GOT3 (cell line): ENCODE data around the gene ZSCAN31.

ENCODE experiments used
- DNase-seq: peaks from one replicate; lab custom pipeline; 2025; ENCODE audit warnings: mixed read lengths; lab: John Stamatoyannopoulos, UW

Gene ZSCAN31

DNA sequence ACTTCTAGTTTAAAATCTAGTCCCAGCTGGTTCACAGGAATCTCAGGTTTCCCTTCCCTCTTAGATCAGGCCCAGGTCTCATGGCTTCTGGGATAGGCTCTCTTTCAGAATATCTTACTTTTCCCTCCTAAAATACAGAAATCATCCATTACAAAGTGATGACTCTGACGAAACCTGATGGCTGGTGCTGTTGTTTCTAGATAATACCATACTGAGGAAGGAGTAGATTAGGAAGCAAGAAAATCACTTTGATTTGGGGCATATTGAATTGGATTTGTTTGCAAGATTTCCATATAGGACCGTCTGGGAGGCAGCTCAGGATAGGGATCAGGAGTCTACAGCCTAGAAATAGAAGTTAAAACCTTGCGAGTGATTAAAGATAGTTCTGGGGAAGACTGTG lies 17.4 kb upstream of the ZSCAN31 start:
- no peak for DNase-seq

DNA sequence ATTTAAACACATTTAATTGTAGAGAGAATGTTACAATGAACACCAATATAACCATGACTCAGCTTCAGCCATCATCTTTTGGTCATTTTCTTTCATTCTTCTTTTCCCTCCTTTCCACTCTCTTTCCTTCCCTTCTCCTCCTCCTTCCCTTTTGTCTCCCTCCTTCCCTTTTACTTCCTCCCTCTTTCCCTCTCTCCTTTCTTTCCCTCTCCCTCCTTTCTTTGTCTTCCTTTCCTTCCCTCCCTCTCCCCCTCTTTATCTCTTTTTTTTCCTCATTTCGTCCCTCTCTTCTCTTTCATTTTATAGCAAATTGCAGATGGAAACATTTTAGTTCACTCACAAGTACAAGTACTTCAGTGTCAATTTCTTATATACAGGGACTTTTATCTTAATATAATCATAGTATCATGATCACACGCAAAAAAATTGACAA lies 15.6 kb upstream of the ZSCAN31 start:
- DNase-seq, result no peak

DNA sequence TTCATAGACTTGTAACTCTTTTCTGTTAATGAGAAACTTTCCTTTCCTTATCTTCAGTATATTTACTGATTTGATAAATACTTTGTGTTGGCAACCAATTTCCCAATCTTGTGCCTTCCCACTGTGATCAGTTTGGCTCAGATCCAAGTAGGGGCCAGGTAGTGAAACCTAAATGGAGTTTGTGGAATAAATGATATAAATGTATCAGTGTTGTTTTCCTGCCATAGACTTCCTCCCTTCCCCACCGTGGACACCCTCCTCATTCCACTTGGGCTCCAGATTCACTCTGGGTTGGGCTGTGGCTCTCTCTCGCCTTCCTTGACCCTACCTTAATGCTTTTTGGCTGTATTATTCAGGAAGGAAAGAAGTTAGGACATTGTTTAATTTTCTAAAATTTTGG lies 15.1 kb upstream of the ZSCAN31 start:
- no peak for DNase-seq

DNA sequence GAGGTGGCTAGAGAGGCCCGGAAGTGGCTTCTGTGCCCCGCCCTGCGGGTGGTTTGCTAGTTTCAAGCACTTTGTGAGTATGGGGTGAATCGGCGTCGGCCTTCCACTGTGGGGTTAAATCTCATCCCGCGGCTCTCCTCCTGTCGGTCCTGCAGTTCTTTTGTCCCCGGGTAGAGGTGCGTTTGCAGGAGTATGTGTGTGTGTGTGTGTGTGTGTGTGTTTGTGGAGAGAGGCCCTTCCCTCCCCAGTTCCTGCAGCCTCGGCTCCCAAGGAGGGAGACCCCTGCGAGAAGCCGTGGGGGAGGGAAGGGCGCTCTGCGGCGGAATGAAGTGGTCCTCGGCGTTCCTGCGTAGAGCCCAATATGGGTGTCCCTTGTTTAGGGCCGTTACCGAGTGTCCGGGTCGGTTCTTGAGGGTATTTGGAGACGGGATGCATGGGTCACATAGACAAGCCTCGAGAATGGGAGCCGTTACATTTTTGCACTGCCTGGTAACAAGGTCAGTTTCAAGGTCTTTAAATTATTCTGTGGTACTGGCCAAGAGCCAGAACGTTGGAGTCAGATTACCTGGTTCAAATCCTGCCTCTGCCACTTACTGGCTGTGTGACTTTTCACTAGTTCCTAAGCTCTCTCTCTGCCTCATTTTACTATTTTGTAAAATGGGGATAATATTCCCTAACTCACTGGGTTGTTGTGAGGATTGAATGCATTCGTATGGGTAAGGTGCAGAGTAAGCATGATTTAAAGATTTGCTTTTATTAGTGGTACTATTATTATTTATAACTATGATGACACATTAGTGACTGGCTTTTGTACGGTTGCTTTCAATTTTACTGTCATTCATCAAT lies 14.2 kb upstream of the ZSCAN31 start, which contains the start of gene ZKSCAN3:
ZKSCAN3 (plus strand) TSS at position 56 of the 846 bp plus-strand sequence. CDS start 9,640 bp downstream, outside the sequence.
- DNase-seq, result peak; percentile 49

DNA sequence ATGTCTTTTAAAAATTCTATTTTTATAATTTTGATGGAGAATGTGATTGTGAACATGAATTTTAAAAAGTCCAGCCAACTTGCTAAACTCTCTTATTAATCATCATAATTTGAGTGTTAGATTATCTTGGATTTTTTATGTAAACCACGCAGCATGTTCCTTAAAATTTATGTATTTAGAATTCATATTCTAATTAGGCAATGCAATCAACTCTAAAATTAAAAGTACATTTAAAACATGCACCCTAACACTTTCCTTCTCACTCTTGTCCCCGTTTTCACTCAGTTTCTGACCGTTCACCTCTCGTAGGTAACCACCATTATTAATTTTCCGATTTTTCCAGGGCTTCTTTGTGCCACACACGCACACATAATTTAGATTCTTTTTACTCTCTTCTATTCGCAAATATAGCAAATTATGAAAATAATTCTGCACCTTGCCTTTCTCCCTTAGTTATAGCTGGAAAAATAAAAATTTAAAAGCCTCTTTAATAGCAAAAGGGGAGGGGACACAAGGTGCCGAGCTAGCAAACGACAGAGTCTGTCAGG lies 13.5 kb upstream of the ZSCAN31 start:
- DNase-seq, result no peak

DNA sequence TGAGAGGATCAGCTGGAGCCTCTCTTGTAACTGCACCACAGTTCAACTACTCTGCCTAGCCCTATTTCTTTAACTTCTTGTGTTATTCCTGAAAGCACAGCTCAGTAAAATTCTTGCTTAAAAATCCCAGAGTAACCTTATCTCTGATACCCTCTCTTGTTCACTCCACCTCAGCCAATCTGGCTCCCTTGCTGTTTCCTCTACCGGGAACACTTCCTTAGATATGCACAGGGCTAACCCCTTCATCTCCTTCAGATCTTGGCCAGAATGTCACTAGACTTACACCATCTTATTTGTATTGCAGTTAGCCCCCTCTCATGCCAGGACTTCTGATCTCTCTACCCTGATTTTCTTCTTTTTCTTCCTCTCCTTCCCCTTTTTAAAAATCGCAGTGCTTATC lies 11.2 kb upstream of the ZSCAN31 start:
- no peak for DNase-seq

DNA sequence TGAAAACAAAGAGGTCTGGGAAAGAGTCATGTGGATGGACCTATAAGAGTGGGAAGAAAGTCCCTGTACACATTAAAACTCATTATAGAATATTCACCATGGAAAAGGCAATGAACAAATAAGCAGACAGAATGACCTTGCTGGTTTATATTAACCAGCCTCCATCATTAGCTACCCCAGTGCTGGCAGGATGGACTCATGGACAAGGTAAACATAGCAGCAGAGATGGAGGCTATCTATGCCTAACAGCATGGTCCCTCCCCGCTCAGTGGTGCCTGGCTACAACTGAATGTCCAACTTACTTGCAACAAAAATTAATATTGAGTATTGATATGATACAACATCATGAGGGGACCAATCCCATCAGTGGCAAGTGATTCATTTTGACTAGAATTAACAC lies 9.3 kb upstream of the ZSCAN31 start:
- no peak for DNase-seq

DNA sequence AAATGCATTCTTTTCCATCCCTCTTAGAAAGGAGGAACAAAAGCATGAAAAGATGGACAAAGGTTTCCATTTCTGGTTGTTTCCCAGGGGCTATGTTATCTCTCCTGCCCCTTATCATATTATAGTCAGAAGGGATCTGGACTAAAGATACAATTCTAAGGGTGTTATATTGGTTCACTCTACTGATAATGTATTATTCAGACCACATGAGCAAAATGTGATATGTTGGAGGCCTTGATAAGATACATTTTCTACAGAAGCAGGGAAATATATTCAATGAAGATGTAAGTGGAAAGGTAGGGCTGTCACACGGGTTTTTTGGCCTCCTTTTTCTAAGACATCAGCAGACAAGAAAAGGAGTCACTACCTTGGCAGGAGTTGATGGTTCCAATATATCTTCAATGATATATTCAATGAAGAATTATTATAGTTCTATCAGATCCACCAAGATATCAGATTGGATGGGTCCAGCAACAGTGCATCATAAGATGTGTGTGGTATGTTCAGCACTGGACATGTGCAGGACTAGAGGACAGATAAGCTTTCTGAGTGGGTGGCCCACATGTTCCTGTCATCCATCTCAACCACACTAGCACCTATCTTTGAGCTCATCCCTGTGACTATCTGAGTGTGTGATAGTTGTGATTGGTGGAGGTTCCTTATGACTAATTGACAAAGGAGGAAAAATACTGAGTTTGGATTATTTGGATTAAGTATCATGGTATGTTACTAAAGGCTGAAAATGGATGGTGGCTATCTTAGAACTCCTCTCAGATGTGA lies 8.1 kb upstream of the ZSCAN31 start:
- no peak for DNase-seq

DNA sequence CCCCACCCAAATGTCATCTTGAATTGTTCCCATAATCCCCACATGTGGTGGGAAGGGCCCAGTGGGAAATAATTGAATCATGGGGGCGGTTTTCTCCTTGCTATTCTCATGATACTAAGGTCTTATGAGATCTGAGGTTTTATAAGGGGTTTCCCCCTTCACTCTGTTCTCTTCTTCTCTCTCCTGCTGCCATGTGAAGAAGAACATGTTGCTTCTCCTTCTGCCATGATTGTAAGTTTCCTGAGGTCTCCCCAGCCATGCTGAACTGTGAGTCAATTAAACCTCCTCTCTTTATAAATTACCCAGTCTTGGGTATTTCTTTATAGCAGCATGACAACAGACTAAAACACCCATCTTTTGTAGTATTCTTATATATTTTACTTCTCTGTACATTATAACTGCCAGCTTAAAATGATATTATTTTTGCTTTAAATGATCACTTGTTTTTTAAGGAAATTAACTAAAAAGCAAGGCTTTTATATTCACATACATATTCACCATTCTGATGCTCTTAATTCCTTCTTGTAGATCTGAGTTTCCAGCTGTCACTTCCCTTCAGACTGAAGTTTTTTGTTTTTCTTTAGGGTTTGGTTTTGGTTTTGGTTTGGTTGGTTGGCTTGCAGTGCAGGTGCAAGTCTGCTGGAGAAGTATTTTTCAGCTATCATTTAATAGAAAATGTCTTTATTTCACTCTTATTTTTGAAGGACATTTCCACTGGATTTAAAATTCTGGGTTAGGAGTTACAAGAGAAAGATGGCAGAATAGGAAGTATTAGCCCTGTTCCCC lies 4.6 kb upstream of the ZSCAN31 start:
- no peak for DNase-seq

DNA sequence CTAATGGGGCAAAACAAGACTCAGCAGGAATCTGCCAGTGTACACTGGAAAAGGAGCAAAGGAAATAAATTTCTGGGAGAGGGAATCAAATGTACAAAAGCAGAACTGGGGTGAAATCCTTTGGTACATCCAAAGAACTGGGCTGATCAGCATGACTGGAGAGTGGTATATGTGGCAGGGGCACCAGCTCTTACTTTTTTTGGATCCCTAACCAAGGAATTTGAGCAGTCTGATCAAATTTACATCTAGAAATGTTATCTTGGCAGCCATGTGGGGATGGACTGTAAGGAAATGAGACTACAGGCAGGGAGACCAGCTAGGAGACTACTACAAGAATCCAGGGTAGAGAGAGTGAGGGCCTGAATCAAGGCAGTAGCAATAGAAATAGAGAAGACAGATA lies 1.2 kb upstream of the ZSCAN31 start:
- no peak for DNase-seq

DNA sequence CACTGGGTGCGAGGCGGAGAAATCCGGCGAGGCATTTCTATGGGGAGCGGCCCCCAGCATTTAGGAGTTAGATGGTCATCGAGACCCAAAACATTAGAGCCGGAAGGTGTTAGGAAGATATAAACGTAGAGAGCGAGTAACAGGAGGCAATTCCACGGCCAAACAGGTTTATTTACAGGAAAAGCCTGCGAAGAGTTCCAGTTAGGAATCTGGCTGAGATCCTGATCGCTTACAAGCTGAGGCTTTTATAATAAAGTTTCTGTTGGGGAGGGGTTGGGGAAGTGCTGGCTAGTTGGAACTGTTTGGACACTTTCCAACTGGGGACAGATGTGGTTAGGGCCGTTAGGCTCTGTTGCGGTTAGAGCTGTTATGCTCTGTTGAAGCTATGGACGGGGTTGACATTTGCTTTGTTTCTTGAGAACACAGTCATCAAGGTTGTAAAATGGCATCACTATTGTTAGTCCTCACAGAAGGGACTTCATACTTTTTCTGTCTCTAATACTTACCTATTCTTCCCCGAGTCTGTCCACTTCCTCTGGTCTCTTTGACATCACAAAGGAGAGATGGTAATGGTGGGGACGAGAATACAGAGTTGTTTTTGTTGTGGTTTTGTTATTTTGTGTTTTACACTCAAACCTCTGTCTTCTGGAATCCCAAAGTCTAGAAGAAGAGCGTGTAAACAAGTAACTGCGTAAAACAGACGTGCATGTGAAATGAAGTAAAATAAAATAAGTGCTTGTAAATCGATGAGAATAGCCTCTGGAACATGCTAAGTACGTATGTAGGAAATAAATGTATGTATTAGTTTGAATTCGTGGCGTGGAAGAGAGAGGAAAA lies 554 bp upstream of the ZSCAN31 start:
- no peak for DNase-seq

DNA sequence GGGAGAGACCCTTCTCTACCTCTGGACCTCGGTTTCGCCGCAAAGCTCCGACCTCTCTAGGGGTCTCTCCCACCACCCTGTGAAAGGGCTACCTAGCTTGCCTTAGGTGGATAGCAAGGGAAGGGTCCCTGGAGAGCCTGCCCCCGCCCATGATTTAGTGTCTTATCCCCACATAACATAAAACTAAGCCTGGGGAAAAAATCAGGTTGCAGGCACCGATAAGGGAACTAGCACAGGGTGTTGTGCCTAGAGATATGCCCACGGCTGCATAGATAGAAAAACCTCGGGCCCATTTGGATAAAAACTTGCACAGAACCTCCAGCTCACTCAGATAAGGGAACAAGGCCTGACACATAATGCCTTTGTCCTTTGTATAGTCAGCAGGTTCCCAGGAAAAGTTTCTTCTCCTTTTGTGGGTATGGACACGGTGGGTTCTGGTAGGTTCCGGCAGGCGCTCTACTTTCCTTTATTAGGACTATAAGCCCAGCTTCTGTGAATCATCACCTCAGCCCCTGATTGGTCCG lies 846 bp downstream of the ZSCAN31 start:
- DNase-seq, result no peak

DNA sequence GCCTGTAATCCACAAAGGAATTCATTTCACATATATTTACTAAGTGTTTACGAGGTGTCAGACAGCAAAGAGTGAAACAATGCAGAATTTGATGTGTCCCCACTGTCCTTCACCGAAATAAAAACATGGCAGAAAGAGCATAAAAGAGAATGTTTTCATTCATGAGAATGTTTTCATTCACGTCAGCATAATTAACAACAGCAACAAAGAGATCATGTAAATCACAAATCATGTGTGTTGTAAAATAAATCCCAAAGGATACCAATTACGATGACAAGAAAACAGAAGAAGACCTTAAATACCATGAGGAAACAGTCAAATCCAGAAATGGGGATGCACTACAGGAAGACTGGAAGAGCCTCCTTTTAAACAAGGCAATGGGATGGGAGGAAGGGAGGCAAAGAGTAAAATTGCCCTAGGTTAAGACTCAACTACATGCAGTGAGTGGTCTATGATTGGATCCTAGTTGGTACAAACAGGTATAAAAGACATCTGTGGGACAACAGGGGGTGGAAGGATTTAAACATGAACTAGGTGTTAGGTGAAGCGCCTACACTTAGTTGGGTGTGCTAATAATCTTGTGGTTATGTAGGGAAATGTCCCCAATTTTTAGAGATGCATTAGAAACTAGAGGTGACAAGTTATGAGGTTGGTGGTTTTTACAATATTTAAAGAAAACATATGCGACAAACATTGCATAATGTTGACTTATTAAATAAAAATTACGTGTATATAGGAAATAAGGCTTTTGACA lies 1.5 kb downstream of the ZSCAN31 start:
- DNase-seq, result no peak

DNA sequence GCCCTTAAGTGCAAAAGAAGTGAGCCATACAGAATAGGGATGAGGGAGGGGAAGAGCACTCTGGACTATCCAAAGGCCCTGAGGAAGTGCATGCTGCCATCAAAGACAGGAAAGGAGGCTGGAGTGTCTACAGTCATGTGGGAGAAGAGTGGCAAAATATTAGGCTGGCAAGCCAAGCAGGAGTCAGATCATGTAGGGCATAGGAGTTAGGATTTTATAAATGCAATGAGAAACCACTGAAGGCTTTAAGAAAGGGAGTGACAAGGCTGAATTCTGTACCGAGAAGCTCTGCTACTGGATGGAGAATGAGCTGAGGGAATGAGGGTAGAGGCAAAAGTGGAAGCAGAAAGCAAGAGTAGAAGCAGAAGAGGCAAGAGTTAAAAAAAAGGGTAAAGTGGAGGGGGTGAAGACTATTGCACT lies 2.3 kb downstream of the ZSCAN31 start:
- no peak for DNase-seq

DNA sequence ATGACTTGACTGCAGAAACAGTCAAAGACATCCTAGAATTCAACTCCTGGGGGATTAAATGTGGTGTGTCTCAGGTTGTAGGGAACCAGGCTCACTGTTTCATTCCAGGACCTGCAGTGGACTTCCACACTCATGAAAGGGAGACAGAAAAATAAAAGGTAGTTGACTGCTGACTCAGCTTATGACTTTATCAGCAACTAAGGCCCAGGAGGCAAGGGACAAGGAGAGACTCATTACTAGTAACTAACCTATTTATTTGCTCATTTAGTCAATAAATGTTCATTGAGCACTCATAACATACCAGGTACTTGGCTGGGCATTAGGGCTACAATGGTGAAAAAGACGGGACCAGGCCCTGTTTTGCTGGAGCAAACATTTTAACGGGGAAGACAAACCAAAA lies 2.9 kb downstream of the ZSCAN31 start:
- no peak for DNase-seq

DNA sequence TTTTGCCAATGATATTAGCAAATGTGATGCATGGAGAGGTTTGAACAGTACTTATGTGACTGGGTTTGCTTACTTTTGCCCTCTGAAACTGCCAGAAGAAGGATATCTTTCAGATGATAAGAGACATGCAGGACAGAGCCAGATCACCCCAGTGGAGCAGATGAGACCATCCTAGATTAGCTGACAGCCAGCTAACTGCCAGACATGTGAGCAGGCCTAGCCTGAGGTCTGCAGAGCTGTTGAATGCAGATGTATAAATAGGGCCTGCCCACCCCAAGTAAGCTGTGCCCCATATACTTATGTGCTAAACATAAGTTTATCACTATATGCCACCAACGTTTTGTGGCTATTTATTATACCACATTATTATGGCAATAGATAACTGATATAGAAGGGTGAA lies 5.9 kb downstream of the ZSCAN31 start:
- no peak for DNase-seq

DNA sequence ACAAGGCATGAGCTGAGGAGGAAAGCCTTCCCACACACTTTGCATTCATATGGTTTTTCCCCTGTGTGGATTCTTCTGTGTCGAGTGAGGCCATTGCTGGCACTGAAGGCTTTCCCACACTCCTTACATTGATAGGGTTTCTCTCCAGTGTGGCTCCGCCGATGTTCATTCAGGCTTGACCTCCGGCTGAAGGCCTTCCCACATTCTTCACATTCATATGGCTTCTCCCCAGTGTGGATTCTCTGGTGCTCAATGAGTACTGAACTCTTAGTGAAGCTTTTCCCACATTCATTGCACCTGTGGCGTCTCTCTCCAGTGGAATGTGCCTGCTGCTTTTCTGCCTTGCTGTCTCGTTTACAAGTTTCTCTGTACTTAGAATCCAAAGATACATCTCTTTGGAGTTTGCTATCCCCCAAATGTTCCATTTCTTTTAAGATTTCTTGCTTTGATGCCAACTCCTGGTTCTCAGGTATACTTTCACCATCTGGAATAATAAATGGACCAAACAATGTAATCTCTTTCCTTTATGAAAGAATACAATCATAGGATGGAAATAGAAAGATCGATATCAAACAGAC lies 9.5 kb downstream of the ZSCAN31 start:
- DNase-seq, result no peak

DNA sequence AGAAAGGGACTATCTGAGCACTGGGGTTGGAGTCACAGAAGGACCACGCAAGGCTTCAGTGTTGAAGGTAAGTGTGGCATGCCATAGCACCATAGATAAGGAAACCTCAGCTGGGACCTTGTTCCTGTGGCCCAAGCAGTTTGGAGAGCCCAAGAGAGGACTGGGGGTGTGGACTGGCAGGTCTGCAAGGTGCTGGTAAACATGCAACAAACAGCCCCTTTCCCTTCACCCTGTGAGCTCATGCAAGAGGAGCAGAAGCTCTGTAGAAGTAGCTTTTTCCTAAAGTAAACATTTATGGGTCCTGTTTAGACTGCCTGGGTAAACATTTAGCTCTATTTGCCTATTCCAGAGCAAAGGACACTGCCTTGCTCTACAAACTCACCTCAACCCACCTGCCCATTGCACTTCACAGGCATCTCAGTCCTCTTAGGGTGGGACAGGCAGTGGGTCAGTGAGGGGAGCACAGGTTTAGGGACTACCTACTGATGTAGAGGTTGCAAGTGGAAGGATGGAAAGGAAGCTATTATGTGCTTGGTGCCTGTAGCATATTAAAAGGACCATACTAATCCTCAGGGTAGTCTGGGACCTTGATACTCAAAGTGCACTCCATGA lies 12.0 kb downstream of the ZSCAN31 start:
- no peak for DNase-seq

DNA sequence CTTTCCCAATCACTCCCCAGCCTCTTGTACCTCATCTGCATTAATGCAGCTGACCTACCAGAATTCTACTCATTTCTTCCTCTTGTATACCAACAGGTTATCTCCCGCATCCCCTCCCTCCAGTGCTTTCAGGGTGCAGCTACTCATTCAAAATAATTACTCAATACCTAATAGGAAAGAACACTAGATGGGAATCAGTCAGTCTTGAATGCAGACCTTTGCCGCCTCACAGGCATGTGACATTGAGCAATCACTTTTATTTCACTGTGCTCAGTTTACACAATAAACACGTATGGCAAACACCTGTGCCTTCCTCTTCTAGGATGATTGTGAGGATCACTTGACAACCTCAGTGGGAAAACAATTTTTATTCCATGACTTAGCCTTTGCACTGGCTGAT lies 13.3 kb downstream of the ZSCAN31 start:
- no peak for DNase-seq
